ENCODE data around the gene SORCS3. TPM values are rescaled to one million over a fixed set of nuclear protein-coding genes. Genes with fewer than 3 reads are reported as not detected.

SORCS3 gene
- total and polyA plus RNA-seq, 10 of the 15 experiments (the other 5 are each of a cell fraction or from before 2014, with no cell fraction given): 0.01 to 0.04 (median 0.02) TPM; not detected in 7

DNA sequence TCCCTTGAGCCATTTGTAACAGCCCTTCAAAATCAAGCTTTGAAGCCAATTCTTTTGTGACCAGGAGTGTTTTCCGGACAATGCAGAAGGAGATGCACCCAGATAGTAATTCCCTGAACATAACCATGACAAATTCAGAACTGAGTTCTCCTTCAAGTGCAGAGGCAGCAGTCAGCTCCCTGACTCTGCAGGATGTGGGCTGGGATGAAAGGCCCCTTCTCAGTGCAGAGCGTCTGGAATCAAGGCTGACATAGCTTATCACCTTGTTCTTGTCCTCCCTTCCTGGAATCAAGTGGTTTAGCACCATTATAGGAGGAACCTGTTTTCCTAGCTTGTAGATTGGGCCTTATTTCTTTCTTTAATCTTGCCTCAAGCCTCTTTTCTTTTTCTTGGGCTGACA lies 143.4 kb downstream of the SORCS3 start:
- DNase-seq (ENCODE audit: low read depth, low spot score) (no peak), ATAC-seq (no peak), FAIRE-seq (no peak)
- no peak overlapping the region for H3K9ac ChIP-seq (ENCODE audit: control insufficient read depth, insufficient read depth, low read length)
- ChIA-PET RAD21 (ENCODE audit: unreplicated experiment) (no interaction called here), CTCF (no interaction called here), SMC1A (ENCODE audit: uncharacterized antibody, unreplicated experiment) (no interaction called here), POLR2A (no interaction called here)
- intact Hi-C loops (cut with micrococcal nuclease; ENCODE audit: unreplicated experiment) (no loop called here), in situ Hi-C loops (cut with MboI) (no loop called here)
- H3K4me2 ChIP-seq (ENCODE audit: control insufficient read depth, insufficient read depth): no peak overlapping the region
- no peaks in the 10 kb centered on the region; a peak in 1 of 4 replicates for H3K27me3 ChIP-seq (replicated peaks in 1 of 2; ENCODE audit: control insufficient read depth in 2 of 2, insufficient read depth in 2 of 2, low read length in 1 of 2)
- no peaks in the 10 kb centered on the region for H4K20me1 ChIP-seq (ENCODE audit: control insufficient read depth, insufficient read depth)
- no peak overlapping the region for H3K27ac ChIP-seq (ENCODE audit: control insufficient read depth, insufficient read depth)
- WGBS (ENCODE audit: insufficient coverage, insufficient replicate concordance, low lambda C conversion rate, missing lambda C conversion rate): 71% methylated on average over 2 of the region's 2 CpGs
- no peak overlapping the region for H3K4me3 ChIP-seq
- TF ChIP-seq NFYB (IDR thresholded peaks at IDR 0.05; ENCODE audit: insufficient read depth, low read depth, low read length) (no peak), HDGF (IDR thresholded peaks at IDR 0.05) (no peak), RFX5 (IDR thresholded peaks at IDR 0.05; ENCODE audit: low read depth, low read length) (no peak), CHD4 (IDR thresholded peaks at IDR 0.05) (no peak), ETV6 (conservative IDR thresholded peaks at IDR 0.05 in 1 of 2, IDR thresholded peaks at IDR 0.05 in 1 of 2; ENCODE audit: borderline replicate concordance in 1 of 2, low read depth in 1 of 2) (no peak), CREM (IDR thresholded peaks at IDR 0.05; ENCODE audit: low read depth) (no peak), NR2F1 (conservative IDR thresholded peaks at IDR 0.05) (no peak), SPI1 (IDR thresholded peaks at IDR 0.05; ENCODE audit: borderline replicate concordance, insufficient read depth, low read depth, low read length) (no peak), SREBF1 (IDR thresholded peaks at IDR 0.05; ENCODE audit: low read length) (no peak), NR2C1 (IDR thresholded peaks at IDR 0.05) (no peak)
- TF ChIP-seq, protein P1, sequence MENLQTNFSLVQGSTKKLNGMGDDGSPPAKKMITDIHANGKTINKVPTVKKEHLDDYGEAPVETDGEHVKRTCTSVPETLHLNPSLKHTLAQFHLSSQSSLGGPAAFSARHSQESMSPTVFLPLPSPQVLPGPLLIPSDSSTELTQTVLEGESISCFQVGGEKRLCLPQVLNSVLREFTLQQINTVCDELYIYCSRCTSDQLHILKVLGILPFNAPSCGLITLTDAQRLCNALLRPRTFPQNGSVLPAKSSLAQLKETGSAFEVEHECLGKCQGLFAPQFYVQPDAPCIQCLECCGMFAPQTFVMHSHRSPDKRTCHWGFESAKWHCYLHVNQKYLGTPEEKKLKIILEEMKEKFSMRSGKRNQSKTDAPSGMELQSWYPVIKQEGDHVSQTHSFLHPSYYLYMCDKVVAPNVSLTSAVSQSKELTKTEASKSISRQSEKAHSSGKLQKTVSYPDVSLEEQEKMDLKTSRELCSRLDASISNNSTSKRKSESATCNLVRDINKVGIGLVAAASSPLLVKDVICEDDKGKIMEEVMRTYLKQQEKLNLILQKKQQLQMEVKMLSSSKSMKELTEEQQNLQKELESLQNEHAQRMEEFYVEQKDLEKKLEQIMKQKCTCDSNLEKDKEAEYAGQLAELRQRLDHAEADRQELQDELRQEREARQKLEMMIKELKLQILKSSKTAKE (IDR thresholded peaks at IDR 0.05; ENCODE audit: low read depth, poor library complexity, severe bottlenecking): no peak
- TF ChIP-seq, protein P2, sequence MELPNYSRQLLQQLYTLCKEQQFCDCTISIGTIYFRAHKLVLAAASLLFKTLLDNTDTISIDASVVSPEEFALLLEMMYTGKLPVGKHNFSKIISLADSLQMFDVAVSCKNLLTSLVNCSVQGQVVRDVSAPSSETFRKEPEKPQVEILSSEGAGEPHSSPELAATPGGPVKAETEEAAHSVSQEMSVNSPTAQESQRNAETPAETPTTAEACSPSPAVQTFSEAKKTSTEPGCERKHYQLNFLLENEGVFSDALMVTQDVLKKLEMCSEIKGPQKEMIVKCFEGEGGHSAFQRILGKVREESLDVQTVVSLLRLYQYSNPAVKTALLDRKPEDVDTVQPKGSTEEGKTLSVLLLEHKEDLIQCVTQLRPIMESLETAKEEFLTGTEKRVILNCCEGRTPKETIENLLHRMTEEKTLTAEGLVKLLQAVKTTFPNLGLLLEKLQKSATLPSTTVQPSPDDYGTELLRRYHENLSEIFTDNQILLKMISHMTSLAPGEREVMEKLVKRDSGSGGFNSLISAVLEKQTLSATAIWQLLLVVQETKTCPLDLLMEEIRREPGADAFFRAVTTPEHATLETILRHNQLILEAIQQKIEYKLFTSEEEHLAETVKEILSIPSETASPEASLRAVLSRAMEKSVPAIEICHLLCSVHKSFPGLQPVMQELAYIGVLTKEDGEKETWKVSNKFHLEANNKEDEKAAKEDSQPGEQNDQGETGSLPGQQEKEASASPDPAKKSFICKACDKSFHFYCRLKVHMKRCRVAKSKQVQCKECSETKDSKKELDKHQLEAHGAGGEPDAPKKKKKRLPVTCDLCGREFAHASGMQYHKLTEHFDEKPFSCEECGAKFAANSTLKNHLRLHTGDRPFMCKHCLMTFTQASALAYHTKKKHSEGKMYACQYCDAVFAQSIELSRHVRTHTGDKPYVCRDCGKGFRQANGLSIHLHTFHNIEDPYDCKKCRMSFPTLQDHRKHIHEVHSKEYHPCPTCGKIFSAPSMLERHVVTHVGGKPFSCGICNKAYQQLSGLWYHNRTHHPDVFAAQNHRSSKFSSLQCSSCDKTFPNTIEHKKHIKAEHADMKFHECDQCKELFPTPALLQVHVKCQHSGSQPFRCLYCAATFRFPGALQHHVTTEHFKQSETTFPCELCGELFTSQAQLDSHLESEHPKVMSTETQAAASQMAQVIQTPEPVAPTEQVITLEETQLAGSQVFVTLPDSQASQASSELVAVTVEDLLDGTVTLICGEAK (IDR thresholded peaks at IDR 0.05; ENCODE audit: borderline replicate concordance): no peak
- H3K4me1 ChIP-seq (ENCODE audit: control insufficient read depth, insufficient read depth, low read length): no peaks in the 10 kb centered on the region
- H3K36me3 ChIP-seq (ENCODE audit: control insufficient read depth in 2 of 2, insufficient read depth in 2 of 2, low read length in 1 of 2): no peaks in the 10 kb centered on the region
- no peaks in the 10 kb centered on the region for H3K79me2 ChIP-seq (ENCODE audit: control insufficient read depth, insufficient read depth, low read length)
- BruUV-seq (replicated peaks): no TSS peak
- H3K9me3 ChIP-seq (replicated peaks; ENCODE audit: control insufficient read depth, insufficient read depth, low read length): no peaks in the 10 kb centered on the region
- no peak overlapping the region for H2AFZ ChIP-seq (ENCODE audit: control insufficient read depth, low read depth, low read length)

All from GM12878 (cell line).